SK-N-SH (cell line): Measurements from ENCODE around the gene SQOR. TPM values are rescaled to one million over a fixed set of nuclear protein-coding genes. Genes with fewer than 3 reads are reported as not detected.

Source experiments
- CTCF ChIA-PET: fragments of 300-600, 350-600 bp; formaldehyde crosslinking; extraction: SDS; loops from one replicate; lab custom pipeline; 2021; lab: Yijun Ruan, JAX
- POLR2A ChIA-PET: fragments of 350-600 bp; sonication (Branson Sonifier 250); formaldehyde crosslinking; extraction: SDS; loops from one replicate; lab custom pipeline; 2020; ENCODE audit warnings: antibody characterized with exemption, inconsistent platforms; lab: Yijun Ruan, JAX
- DNase-seq: peaks from one replicate; pipeline ENCODE4 v3.0.0; 2012
- H2AFZ ChIP-seq: fragments of 200-600 bp; sonication (generic); 2 replicates; pipeline ENCODE4 v1.8.1; 2016; ENCODE audit warnings: antibody characterized with exemption, mild to moderate bottlenecking, low read depth
- H3F3A ChIP-seq: fragments of 200-600 bp; sonication (generic); replicated peaks from 2 replicates; pipeline ENCODE3; 2016; ENCODE audit warnings: antibody characterized with exemption, mild to moderate bottlenecking; ENCODE audit not compliant: insufficient read depth
- H3K27ac ChIP-seq, 2 experiments: fragments of 200-500 bp in 1 of 2; fragments of 200-600 bp in 1 of 2; sonication (Bioruptor generic) in 1 of 2; sonication (generic), shearing (Covaris generic) in 1 of 2; 2 replicates each; pipeline versions ENCODE4 v1.5.1 to v1.6.1; 2014 to 2016; ENCODE audit warnings: low read depth in 2 of 2, inconsistent platforms in 1 of 2, low read length in 1 of 2, mild to moderate bottlenecking in 1 of 2, mixed read lengths in 1 of 2
- H3K27me3 ChIP-seq: fragments of 200-600 bp; sonication (generic), shearing (Covaris generic); 2 replicates; pipeline ENCODE4 v1.6.1; 2016; ENCODE audit warnings: mixed run types; ENCODE audit not compliant: insufficient read depth
- H3K36me3 ChIP-seq, 2 experiments: fragments of 200-500 bp in 1 of 2; fragments of 200-600 bp in 1 of 2; sonication (Bioruptor generic) in 1 of 2; sonication (generic) in 1 of 2; replicated peaks in 1 of 2; 2 replicates each; pipeline versions ENCODE3 to v1.5.1; 2014 to 2016; ENCODE audit warnings: low read length in 1 of 2, mild to moderate bottlenecking in 1 of 2; ENCODE audit not compliant: insufficient read depth in 2 of 2, control insufficient read depth in 1 of 2
- H3K4me1 ChIP-seq, 2 experiments: fragments of 200-500 bp in 1 of 2; fragments of 200-600 bp in 1 of 2; sonication (Bioruptor generic) in 1 of 2; sonication (generic), shearing (Covaris generic) in 1 of 2; 2 replicates each; pipeline versions ENCODE4 v1.5.1 to v1.6.1; 2014 to 2016; ENCODE audit warnings: low read depth in 1 of 2, low read length in 1 of 2, mixed run types in 1 of 2; ENCODE audit not compliant: insufficient read depth in 2 of 2, control insufficient read depth in 1 of 2
- H3K4me2 ChIP-seq: fragments of 200-600 bp; sonication (generic), shearing (Covaris generic); 2 replicates; pipeline ENCODE4 v1.6.1; 2017; ENCODE audit warnings: mixed run types
- H3K4me3 ChIP-seq, 2 experiments: fragments of 200-500 bp in 1 of 2; fragments of 200-600 bp in 1 of 2; sonication (Bioruptor generic) in 1 of 2; sonication (generic), shearing (Covaris generic) in 1 of 2; 2 replicates each; pipeline versions ENCODE4 v1.5.1 to v1.8.1; 2014 to 2016; ENCODE audit warnings: low read depth in 2 of 2, inconsistent platforms in 1 of 2, low read length in 1 of 2, mild to moderate bottlenecking in 1 of 2, mixed read lengths in 1 of 2, moderate library complexity in 1 of 2
- H3K79me2 ChIP-seq: fragments of 200-600 bp; sonication (generic); 2 replicates; pipeline ENCODE4 v1.8.1; 2017; ENCODE audit warnings: mild to moderate bottlenecking; ENCODE audit not compliant: insufficient read depth
- H3K9ac ChIP-seq: fragments of 200-600 bp; sonication (generic); 2 replicates; pipeline ENCODE4 v1.6.1; 2017; ENCODE audit warnings: mixed run types
- H3K9me2 ChIP-seq: fragments of 200-600 bp; sonication (generic); 2 replicates; pipeline ENCODE4 v1.6.1; 2017; ENCODE audit warnings: mixed run types
- H3K9me3 ChIP-seq: fragments of 200-600 bp; sonication (generic); 2 replicates; pipeline ENCODE4 v1.6.1; 2017; ENCODE audit warnings: mixed run types, mild to moderate bottlenecking, moderate library complexity
- H4K20me1 ChIP-seq: fragments of 200-600 bp; sonication (generic); 2 replicates; pipeline ENCODE4 v1.6.1; 2017; ENCODE audit warnings: mild to moderate bottlenecking, mixed run types; ENCODE audit not compliant: insufficient read depth
- ELF1 ChIP-seq: IDR thresholded peaks from 2 replicates; pipeline ENCODE4 v1.4.0; 2012
- EZH2phosphoT487 ChIP-seq: fragments of 200-600 bp; sonication (generic); IDR thresholded peaks from 2 replicates; pipeline ENCODE4 v1.6.1; 2017; ENCODE audit warnings: low read depth, mixed run types, mild to moderate bottlenecking, antibody characterized with exemption, moderate library complexity, borderline replicate concordance
- FOSL2 ChIP-seq: IDR thresholded peaks from 2 replicates; pipeline ENCODE4 v1.4.0; 2012; ENCODE audit warnings: low read depth, mild to moderate bottlenecking, moderate library complexity, borderline replicate concordance
- FOXJ3 ChIP-seq: sonication (generic); formaldehyde crosslinking; IDR thresholded peaks from 2 replicates; pipeline ENCODE4 v1.5.1; 2020; ENCODE audit warnings: mild to moderate bottlenecking, missing genetic modification reagents
- GATA2 ChIP-seq: sonication (generic); formaldehyde crosslinking; IDR thresholded peaks from 2 replicates; pipeline ENCODE4 v1.5.0; 2020; ENCODE audit warnings: mild to moderate bottlenecking, missing genetic modification reagents
- NFIC ChIP-seq: IDR thresholded peaks from 2 replicates; pipeline ENCODE4 v1.4.0; 2012; ENCODE audit warnings: borderline replicate concordance
- RCOR1 ChIP-seq: fragments of 150-350 bp; IDR thresholded peaks from 2 replicates; pipeline ENCODE4 v1.6.1; 2017; ENCODE audit warnings: antibody characterized with exemption, low read length
- RFX5 ChIP-seq: IDR thresholded peaks from 2 replicates; pipeline ENCODE4 v1.6.1; 2012; ENCODE audit warnings: mild to moderate bottlenecking, improper control_type of control experiment, low read length
- TAF1 ChIP-seq: IDR thresholded peaks from 2 replicates; pipeline ENCODE4 v1.6.1; 2012; ENCODE audit warnings: low read depth, mild to moderate bottlenecking, low read length, moderate library complexity, borderline replicate concordance
- TEAD4 ChIP-seq: IDR thresholded peaks from 2 replicates; pipeline ENCODE4 v1.4.0; 2012; ENCODE audit warnings: mild to moderate bottlenecking, borderline replicate concordance; ENCODE audit not compliant: insufficient read depth
- YY1 ChIP-seq: IDR thresholded peaks from 2 replicates; pipeline ENCODE4 v1.4.0; 2012; ENCODE audit warnings: low read depth, mild to moderate bottlenecking
- WGBS: methylation state at CpG from one replicate; pipeline ENCODE4 v1.1.6; 2017; ENCODE audit warnings: low lambda C conversion rate; 5-methylcytosine and 5-hydroxymethylcytosine counted together
- polyA plus RNA-seq, 3 experiments: library from polyadenylated mRNA; depleted of rRNA; stranded (reverse); fragments of >200 nt; gene quantifications; 2 replicates each; pipeline ENCODE4 v1.2.3, GENCODE V29; 2012
- TF ChIP-seq, protein P1 (sequence below): IDR thresholded peaks from 2 replicates; pipeline ENCODE4 v1.4.0; 2012; ENCODE audit warnings: low read depth, borderline replicate concordance
- TF ChIP-seq, protein P2 (sequence below): IDR thresholded peaks from 2 replicates; pipeline ENCODE4 v1.4.0; 2012; ENCODE audit warnings: low read depth, borderline replicate concordance
- TF ChIP-seq, protein P3 (sequence below): fragments of 200-600 bp; sonication (generic); IDR thresholded peaks from 2 replicates; pipeline ENCODE4 v1.6.1; 2017; ENCODE audit warnings: antibody characterized with exemption, mild to moderate bottlenecking, moderate library complexity
- TF ChIP-seq, protein P4 (sequence below): fragments of 150-350 bp; IDR thresholded peaks from 2 replicates; pipeline ENCODE4 v1.6.1; 2017; ENCODE audit warnings: antibody characterized with exemption, low read length, low read depth, borderline replicate concordance
- TF ChIP-seq, protein P5 (sequence below): fragments of 150-350 bp; IDR thresholded peaks from 2 replicates; pipeline ENCODE4 v1.6.1; 2016; ENCODE audit warnings: mild to moderate bottlenecking, low read depth, low read length

SQOR gene
- polyA plus RNA-seq, 1 of the 3 experiments (the other 2 are of a cell fraction) = 7.8 TPM

DNA sequence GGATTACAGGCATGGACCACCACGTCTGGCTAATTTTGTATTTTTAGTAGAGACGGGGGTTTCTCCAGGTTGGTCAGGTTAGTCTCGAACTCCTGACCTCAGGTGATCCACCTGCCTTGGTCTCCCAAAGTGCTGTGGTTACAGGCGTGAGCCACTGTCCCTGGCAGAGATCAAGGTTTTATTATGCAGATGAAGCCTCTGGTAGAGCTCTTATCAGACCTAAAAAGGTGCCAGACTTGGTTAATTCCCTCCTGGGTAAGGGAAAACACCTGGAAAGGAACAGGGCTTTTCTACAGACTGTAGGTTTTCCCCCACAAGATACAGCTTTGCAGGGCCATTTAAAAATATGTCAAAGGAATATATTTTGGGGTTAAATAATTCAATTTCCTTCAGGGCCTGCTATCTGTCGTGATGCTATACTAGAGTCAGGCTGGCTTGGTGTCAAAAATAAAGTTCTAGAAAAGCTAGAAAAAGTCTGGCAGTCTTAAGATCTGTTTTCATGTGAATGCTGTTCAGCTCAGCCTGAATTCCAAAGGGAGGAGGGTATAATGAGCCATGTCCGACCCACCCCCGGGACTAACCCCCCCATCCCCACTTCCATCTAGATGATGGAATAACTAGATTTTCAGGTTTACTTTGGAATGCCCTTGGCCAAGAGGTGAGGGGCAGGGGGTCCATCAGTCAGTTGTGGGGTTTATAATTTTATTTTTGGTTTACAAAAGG lies 49.6 kb upstream of the SQOR start (continued):
- no peak for TF ChIP-seq GATA2

DNA sequence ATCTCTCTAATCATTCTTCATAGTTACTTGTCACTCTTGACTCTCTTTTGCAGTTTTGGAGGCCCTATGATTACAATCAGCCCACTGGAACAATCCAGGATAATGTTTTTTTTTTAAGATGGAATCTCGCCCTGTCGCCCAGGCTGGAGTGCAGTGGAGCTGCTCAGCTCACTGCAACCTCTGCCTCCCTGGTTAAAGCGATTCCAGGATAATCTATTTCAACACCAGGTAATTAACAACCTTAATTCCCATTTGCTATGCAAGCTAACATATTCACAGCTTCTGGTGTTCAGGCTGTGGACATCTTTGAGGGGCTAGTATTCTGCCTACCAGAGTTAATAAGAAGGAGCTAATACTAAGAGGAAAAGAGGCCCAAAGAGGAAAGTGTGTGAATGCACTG lies 48.7 kb upstream of the SQOR start:
- Histone ChIP-seq H3K27me3 (no peaks in the 10 kb centered on the region), H3K4me1 (peaks cover 18 to 19% of the 10 kb centered on the region in 2 experiments; a peak in 3 of 4 replicates), H3K27ac (peak overlapping the region; percentile 94 to 97; a peak in 3 of 4 replicates), H3K9me3 (no peaks in the 10 kb centered on the region), H3K9me2 (no peaks in the 10 kb centered on the region), H3F3A (peaks cover 10% of the 10 kb centered on the region), H3K4me2 (peak overlapping the region; percentile 84), H3K36me3 (no peaks in the 10 kb centered on the region), H4K20me1 (no peaks in the 10 kb centered on the region), H2AFZ (peak overlapping the region; percentile 93), H3K79me2 (peaks cover 36% of the 10 kb centered on the region), H3K4me3 (peak overlapping the region; percentile 84 to 87), H3K9ac (peak overlapping the region; percentile 97)
- CTCF ChIA-PET = interaction anchor here (1.0 to 5.1 kb wide), 5 partner anchors 27 to 387 kb away, joined by 3 to 30 read pairs (median 8); a partner anchor contains a TSS
- POLR2A ChIA-PET = interaction anchor here (0.5 to 1.5 kb wide), 6 partner anchors 12 to 307 kb away, joined by 3 to 10 read pairs (median 4); a partner anchor contains a TSS
- TF ChIP-seq EZH2phosphoT487 = no peak
- TF ChIP-seq RFX5 = no peak
- TF ChIP-seq, protein P1, sequence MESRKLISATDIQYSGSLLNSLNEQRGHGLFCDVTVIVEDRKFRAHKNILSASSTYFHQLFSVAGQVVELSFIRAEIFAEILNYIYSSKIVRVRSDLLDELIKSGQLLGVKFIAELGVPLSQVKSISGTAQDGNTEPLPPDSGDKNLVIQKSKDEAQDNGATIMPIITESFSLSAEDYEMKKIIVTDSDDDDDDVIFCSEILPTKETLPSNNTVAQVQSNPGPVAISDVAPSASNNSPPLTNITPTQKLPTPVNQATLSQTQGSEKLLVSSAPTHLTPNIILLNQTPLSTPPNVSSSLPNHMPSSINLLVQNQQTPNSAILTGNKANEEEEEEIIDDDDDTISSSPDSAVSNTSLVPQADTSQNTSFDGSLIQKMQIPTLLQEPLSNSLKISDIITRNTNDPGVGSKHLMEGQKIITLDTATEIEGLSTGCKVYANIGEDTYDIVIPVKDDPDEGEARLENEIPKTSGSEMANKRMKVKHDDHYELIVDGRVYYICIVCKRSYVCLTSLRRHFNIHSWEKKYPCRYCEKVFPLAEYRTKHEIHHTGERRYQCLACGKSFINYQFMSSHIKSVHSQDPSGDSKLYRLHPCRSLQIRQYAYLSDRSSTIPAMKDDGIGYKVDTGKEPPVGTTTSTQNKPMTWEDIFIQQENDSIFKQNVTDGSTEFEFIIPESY = no peak
- 66% methylated on average over 3 of the region's 3 CpGs for WGBS
- DNase-seq = no peak

DNA sequence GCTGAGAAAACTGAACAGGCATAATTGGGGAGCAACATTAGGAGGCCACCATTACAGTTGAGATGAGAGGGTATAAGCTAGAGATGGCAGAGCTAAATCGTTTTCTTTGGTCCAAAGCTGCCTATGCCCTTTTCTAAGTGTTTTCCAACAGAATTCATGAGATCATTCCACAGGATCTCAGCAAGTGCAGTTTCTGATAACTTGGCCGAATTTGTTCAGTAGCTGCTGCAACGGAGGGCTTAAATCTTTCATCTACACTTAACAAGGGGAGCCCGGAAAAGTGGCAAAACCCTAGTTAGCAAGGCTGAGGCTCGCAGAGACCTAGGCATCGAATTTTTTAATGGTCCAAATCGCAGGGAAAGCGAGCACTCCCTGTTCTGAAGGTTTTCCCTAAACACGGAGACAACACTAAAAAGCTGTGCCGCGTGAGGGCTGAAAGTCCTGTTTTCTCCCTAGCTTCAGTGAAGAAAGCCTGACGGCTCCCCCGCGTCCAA lies 48.2 kb upstream of the SQOR start:
- H3K79me2 ChIP-seq = peaks cover 41% of the 10 kb centered on the region
- H3K9ac ChIP-seq = peak overlapping the region; percentile 97
- H3K9me2 ChIP-seq = no peaks in the 10 kb centered on the region
- POLR2A ChIA-PET = interaction anchor here (0.6 to 1.5 kb wide), 6 partner anchors 12 to 563 kb away, joined by 3 to 10 read pairs (median 4); a partner anchor contains a TSS
- H3K4me2 ChIP-seq = peak overlapping the region; percentile 84
- H4K20me1 ChIP-seq = no peaks in the 10 kb centered on the region
- H3K27ac ChIP-seq = peak overlapping the region; percentile 94 to 97
- no peaks in the 10 kb centered on the region for H3K27me3 ChIP-seq
- CTCF ChIA-PET = interaction anchor here (1.0 to 5.1 kb wide), 8 partner anchors 27 to 468 kb away, joined by 3 to 30 read pairs (median 4); a partner anchor contains a TSS
- H2AFZ ChIP-seq = peak overlapping the region; percentile 93
- H3F3A ChIP-seq = peaks cover 10% of the 10 kb centered on the region
- 2% methylated on average over 9 of the region's 14 CpGs for WGBS
- H3K4me1 ChIP-seq = peaks cover 19 to 22% of the 10 kb centered on the region in 2 experiments; a peak in 3 of 4 replicates
- peak; percentile 17 for DNase-seq
- peak overlapping the region; percentile 84 to 87 for H3K4me3 ChIP-seq
- H3K36me3 ChIP-seq = no peaks in the 10 kb centered on the region
- no peaks in the 10 kb centered on the region for H3K9me3 ChIP-seq
- TF ChIP-seq GATA2 = no peak
- TF ChIP-seq, protein P2, sequence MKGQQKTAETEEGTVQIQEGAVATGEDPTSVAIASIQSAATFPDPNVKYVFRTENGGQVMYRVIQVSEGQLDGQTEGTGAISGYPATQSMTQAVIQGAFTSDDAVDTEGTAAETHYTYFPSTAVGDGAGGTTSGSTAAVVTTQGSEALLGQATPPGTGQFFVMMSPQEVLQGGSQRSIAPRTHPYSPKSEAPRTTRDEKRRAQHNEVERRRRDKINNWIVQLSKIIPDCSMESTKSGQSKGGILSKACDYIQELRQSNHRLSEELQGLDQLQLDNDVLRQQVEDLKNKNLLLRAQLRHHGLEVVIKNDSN = no peak
- TF ChIP-seq FOSL2 = no peak
- TF ChIP-seq, protein P3, sequence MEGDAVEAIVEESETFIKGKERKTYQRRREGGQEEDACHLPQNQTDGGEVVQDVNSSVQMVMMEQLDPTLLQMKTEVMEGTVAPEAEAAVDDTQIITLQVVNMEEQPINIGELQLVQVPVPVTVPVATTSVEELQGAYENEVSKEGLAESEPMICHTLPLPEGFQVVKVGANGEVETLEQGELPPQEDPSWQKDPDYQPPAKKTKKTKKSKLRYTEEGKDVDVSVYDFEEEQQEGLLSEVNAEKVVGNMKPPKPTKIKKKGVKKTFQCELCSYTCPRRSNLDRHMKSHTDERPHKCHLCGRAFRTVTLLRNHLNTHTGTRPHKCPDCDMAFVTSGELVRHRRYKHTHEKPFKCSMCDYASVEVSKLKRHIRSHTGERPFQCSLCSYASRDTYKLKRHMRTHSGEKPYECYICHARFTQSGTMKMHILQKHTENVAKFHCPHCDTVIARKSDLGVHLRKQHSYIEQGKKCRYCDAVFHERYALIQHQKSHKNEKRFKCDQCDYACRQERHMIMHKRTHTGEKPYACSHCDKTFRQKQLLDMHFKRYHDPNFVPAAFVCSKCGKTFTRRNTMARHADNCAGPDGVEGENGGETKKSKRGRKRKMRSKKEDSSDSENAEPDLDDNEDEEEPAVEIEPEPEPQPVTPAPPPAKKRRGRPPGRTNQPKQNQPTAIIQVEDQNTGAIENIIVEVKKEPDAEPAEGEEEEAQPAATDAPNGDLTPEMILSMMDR = no peak
- no peak for TF ChIP-seq RFX5
- TF ChIP-seq, protein P4, sequence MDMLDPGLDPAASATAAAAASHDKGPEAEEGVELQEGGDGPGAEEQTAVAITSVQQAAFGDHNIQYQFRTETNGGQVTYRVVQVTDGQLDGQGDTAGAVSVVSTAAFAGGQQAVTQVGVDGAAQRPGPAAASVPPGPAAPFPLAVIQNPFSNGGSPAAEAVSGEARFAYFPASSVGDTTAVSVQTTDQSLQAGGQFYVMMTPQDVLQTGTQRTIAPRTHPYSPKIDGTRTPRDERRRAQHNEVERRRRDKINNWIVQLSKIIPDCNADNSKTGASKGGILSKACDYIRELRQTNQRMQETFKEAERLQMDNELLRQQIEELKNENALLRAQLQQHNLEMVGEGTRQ = no peak
- TF ChIP-seq TEAD4 = no peak
- TF ChIP-seq FOXJ3 (CRISPR knock-in tag) = no peak
- TF ChIP-seq NFIC = no peak
- TF ChIP-seq, protein P5, sequence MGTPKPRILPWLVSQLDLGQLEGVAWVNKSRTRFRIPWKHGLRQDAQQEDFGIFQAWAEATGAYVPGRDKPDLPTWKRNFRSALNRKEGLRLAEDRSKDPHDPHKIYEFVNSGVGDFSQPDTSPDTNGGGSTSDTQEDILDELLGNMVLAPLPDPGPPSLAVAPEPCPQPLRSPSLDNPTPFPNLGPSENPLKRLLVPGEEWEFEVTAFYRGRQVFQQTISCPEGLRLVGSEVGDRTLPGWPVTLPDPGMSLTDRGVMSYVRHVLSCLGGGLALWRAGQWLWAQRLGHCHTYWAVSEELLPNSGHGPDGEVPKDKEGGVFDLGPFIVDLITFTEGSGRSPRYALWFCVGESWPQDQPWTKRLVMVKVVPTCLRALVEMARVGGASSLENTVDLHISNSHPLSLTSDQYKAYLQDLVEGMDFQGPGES = no peak
- no peak for TF ChIP-seq TAF1
- TF ChIP-seq ELF1 = no peak
- no peak for TF ChIP-seq RCOR1
- TF ChIP-seq YY1 = no peak
